Psoas muscle (tissue), 8 donors: ENCODE measurements around the gene C5orf63. TPM values are rescaled to one million over a fixed set of nuclear protein-coding genes. Genes with fewer than 3 reads are reported as not detected.

Experiments used
- ATAC-seq, 4 donors: fragments of 200-7000 bp; cut with Tn5 transposase; one replicate each; pipeline ENCODE4 v1.9.1; 2020; ENCODE audit warnings: moderate library complexity in 3 of 4, mild to moderate bottlenecking in 2 of 4
- DNase-seq, 2 donors: peaks; one replicate each; pipeline ENCODE4 v3.0.0-alpha.2; 2020
- H3K27ac ChIP-seq: fragments of 200-600 bp; one replicate; pipeline ENCODE4 v1.8.0; 2022
- H3K27me3 ChIP-seq, 3 donors: fragments of 200-600 bp in 1 of 3; one replicate each; pipeline versions ENCODE4 v1.6.1 to v1.8.0; 2013 to 2022; ENCODE audit warnings: low read length in 2 of 3, mild to moderate bottlenecking in 2 of 3, moderate library complexity in 1 of 3; ENCODE audit not compliant: insufficient read depth in 3 of 3
- H3K36me3 ChIP-seq, 2 donors: fragments of 200-600 bp in 1 of 2; one replicate each; pipeline versions ENCODE4 v1.6.1 to v1.8.0; 2013 to 2022; ENCODE audit warnings: low read depth in 1 of 2, mild to moderate bottlenecking in 1 of 2, moderate library complexity in 1 of 2; ENCODE audit not compliant: insufficient read depth in 1 of 2
- H3K4me1 ChIP-seq: fragments of 200-600 bp; one replicate; pipeline ENCODE4 v1.8.0; 2022
- H3K4me3 ChIP-seq: fragments of 200-600 bp; one replicate; pipeline ENCODE4 v1.8.0; 2022; ENCODE audit warnings: mild to moderate bottlenecking
- H3K9me3 ChIP-seq: fragments of 200-600 bp; one replicate; pipeline ENCODE4 v1.8.0; 2022
- CTCF ChIP-seq: fragments of 200-600 bp; IDR thresholded peaks from one replicate; pipeline ENCODE4 v1.8.0; 2022; ENCODE audit warnings: antibody characterized with exemption
- WGBS, 3 donors: extraction: QIAGEN DNeasy Blood & Tissue Kit; methylation state at CpG; one replicate each; pipeline versions ENCODE4 v1.1.6 to v1.1.7; 2013; 5-methylcytosine and 5-hydroxymethylcytosine counted together
- intact Hi-C, 2 donors: fragments of 100-400 bp; cut with DNase I; formaldehyde crosslinking; loops; one replicate each; pipeline versions ENCODE4 v1.11.0 to v1.14.2; 2022
- polyA plus RNA-seq, 3 donors: library from polyadenylated mRNA; stranded (reverse); fragments of 200-250 nt; gene quantifications; one replicate each; pipeline ENCODE4 v1.2.3, GENCODE V29; 2013
- total RNA-seq, 4 donors: library from RNA; stranded (reverse); fragmentation: NEBNext Ultra II Directional in 2 of 4; extraction: Animal tissue kit (Norgen Biotek cat#: 25700) in 2 of 4; gene quantifications; one replicate each; pipeline versions ENCODE4 v1.2.1 to v1.2.4, GENCODE V29; 2021 to 2023
- donor health status: healthy with polysubstance abuse.
- donor health status: DM: no; HTN: no; CAD: no; lungs with moderate emphysema.
- donor health status: Bipolar disorder and iron deficiency.
- donor health status: healthy.
- donor health status: DM: yes; HTN: yes; CAD: no.
- donor health status: DM: no; HTN: no; CAD: no.
- donor health status: DM: no; HTN: no; CAD: no.
- donor health status: DM: yes; HTN: yes; CAD: no.

C5orf63 gene
- total and polyA plus RNA-seq, 7 donors = 2.4 to 7.6 (median 6.4) TPM

GRCh38 chr5:127068493-127069214 is 4.6 kb downstream of the C5orf63 start:
- TF ChIP-seq CTCF = no peak
- H3K27me3 ChIP-seq = no peaks in the 10 kb centered on the region
- WGBS, 3 donors = 46 to 52% (median 47%) methylated on average over 2 of the region's 2 CpGs
- H3K4me1 ChIP-seq = no peaks in the 10 kb centered on the region
- no peaks in the 10 kb centered on the region for H3K9me3 ChIP-seq
- H3K4me3 ChIP-seq = no peak overlapping the region
- no peak for ATAC-seq
- peaks cover 0 to 31% of the 10 kb centered on the region in 2 donors for H3K36me3 ChIP-seq
- intact Hi-C loops = no loop called here
- DNase-seq = no peak
- no peak overlapping the region for H3K27ac ChIP-seq

GRCh38 chr5:127066721-127067120 is 6.6 kb downstream of the C5orf63 start:
- TF ChIP-seq CTCF = no peak
- no peaks in the 10 kb centered on the region for H3K27me3 ChIP-seq
- ATAC-seq = no peak
- no peak overlapping the region for H3K4me3 ChIP-seq
- no peak overlapping the region for H3K27ac ChIP-seq
- H3K36me3 ChIP-seq = peaks cover 0 to 31% of the 10 kb centered on the region in 2 donors
- H3K9me3 ChIP-seq = no peaks in the 10 kb centered on the region
- DNase-seq = no peak
- intact Hi-C loops = no loop called here
- H3K4me1 ChIP-seq = no peaks in the 10 kb centered on the region

GRCh38 chr5:127064253-127064840 is 9.0 kb downstream of the C5orf63 start:
- Histone ChIP-seq H3K9me3 (no peaks in the 10 kb centered on the region), H3K4me1 (no peaks in the 10 kb centered on the region), H3K27me3 (no peaks in the 10 kb centered on the region), H3K36me3 (peaks cover 0 to 18% of the 10 kb centered on the region in 2 donors), H3K27ac (no peak overlapping the region), H3K4me3 (no peak overlapping the region)
- no peak for TF ChIP-seq CTCF
- DNase-seq = no peak
- ATAC-seq = no peak
- 91 to 95% (median 94%) methylated on average over 4 of the region's 4 CpGs for WGBS, 3 donors
- intact Hi-C loops = no loop called here

- Histone ChIP-seq H3K9me3 (no peaks in the 10 kb centered on the region), H3K36me3 (peaks cover 0 to 21% of the 10 kb centered on the region in 2 donors), H3K27me3 (no peaks in the 10 kb centered on the region), H3K27ac (no peak overlapping the region), H3K4me1 (no peaks in the 10 kb centered on the region), H3K4me3 (no peak overlapping the region)
- ATAC-seq (no peak), DNase-seq (no peak)
- no peak for TF ChIP-seq CTCF
- intact Hi-C loops = no loop called here
- 63 to 74% (median 68%) methylated on average over 2 of the region's 2 CpGs for WGBS, 3 donors
Measured at GRCh38 chr5:127063257-127063913, 9.9 kb downstream of the C5orf63 start.
